MM.1S (cell line): ENCODE measurements around the gene TMEM258.

ENCODE experiments used
- EZH2 ChIP-seq: fragments of 300-600 bp; sonication (generic); optimal IDR thresholded peaks from 2 replicates; pipeline ENCODE3; 2017; ENCODE audit warnings: low read depth, mild to moderate bottlenecking, antibody characterized with exemption, low read length, mixed read lengths
- TF ChIP-seq, protein P1 (sequence below): fragments of 300-600 bp; sonication (generic); IDR thresholded peaks from 2 replicates; pipeline ENCODE4 v1.5.1; 2016; ENCODE audit warnings: antibody characterized with exemption, low read length, mixed read lengths

DNA sequence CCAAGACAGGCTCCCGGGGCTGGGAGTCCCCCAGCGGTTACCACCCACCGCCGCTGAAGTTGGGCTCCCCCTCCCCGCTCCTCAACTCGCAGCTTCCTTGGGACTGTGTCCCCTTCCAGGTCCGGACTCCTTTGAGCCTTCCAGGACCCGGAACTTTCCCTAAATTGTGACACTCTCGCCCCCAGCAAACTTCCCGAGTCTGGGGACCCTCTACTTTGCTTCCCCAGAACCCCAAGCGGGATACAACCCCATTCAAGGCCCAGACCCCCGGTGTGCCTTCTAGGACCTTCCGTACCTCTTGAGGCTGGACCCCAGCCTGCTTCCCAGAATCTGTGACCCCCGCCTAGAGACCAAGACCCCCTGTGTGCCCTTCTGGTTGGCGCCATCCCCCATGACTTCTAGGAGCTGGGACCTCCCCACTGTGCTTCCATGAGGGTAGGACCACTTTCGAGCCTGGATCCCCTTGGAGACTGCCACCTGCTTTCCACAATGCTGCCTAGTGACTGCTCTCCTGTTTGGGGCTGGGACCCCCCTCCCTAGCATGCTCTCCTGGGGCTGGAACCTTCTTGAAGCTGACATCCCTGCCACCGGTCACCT is 39.4 kb downstream of the TMEM258 start:
- TF ChIP-seq, protein P1, sequence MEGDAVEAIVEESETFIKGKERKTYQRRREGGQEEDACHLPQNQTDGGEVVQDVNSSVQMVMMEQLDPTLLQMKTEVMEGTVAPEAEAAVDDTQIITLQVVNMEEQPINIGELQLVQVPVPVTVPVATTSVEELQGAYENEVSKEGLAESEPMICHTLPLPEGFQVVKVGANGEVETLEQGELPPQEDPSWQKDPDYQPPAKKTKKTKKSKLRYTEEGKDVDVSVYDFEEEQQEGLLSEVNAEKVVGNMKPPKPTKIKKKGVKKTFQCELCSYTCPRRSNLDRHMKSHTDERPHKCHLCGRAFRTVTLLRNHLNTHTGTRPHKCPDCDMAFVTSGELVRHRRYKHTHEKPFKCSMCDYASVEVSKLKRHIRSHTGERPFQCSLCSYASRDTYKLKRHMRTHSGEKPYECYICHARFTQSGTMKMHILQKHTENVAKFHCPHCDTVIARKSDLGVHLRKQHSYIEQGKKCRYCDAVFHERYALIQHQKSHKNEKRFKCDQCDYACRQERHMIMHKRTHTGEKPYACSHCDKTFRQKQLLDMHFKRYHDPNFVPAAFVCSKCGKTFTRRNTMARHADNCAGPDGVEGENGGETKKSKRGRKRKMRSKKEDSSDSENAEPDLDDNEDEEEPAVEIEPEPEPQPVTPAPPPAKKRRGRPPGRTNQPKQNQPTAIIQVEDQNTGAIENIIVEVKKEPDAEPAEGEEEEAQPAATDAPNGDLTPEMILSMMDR: no peak
- TF ChIP-seq EZH2: no peak
